ENCODE data around the gene KANSL2. TPM values are rescaled to one million over a fixed set of nuclear protein-coding genes. Genes with fewer than 3 reads are reported as not detected.
"Not testable (repeated sequence)": the region's sequence is repeated elsewhere in the genome, so short reads cannot be mapped to it uniquely, and the experiment has no call there.

The KANSL2 gene
- total RNA-seq, 4 donors from 2014 or later = 69.0 to 107 (median 76.4) TPM

DNA sequence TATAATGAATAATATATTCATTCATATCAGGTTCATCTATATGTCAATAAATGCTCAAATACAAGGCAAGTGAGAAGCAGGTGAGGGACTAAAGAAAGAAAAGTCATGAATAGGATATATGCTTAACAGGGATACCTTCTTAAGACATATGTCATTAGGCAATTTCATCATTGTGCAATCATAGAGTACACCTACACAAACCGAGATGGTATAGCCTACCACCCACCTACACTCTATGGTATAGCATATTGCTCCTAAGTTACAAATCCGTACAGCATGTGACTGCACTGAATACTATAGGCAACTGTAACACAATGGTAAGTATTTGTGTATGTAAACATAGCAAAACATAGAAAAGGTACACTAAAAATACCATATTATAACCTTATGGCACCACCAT, 39.0 kb downstream of the KANSL2 start:
- Histone ChIP-seq H3K27me3 (no peaks in the 10 kb centered on the region), H3K27ac (no peak overlapping the region), H3K9me3 (no peaks in the 10 kb centered on the region), H3K4me1 (no peaks in the 10 kb centered on the region), H3K36me3 (peaks cover 0 to 12% of the 10 kb centered on the region in 2 donors), H3K4me3 (no peak overlapping the region)
- TF ChIP-seq CTCF (IDR thresholded peaks at IDR 0.05 in 4 of 5, conservative IDR thresholded peaks at IDR 0.05 in 1 of 5) (no peak), POLR2A (IDR thresholded peaks at IDR 0.05) (no peak)
- ATAC-seq (no peak), DNase-seq (no peak)
- in situ Hi-C loops (cut with MboI; ENCODE audit: low sequenced_read_pairs in 4 of 4) (loop anchor here in 1 of 4 donors (25.0 kb wide), 1 partner anchor 581 kb away; no protein-coding TSS in a partner anchor), intact Hi-C loops (cut with DNase I; ENCODE audit: low total_unique reads) (no loop called here)

DNA sequence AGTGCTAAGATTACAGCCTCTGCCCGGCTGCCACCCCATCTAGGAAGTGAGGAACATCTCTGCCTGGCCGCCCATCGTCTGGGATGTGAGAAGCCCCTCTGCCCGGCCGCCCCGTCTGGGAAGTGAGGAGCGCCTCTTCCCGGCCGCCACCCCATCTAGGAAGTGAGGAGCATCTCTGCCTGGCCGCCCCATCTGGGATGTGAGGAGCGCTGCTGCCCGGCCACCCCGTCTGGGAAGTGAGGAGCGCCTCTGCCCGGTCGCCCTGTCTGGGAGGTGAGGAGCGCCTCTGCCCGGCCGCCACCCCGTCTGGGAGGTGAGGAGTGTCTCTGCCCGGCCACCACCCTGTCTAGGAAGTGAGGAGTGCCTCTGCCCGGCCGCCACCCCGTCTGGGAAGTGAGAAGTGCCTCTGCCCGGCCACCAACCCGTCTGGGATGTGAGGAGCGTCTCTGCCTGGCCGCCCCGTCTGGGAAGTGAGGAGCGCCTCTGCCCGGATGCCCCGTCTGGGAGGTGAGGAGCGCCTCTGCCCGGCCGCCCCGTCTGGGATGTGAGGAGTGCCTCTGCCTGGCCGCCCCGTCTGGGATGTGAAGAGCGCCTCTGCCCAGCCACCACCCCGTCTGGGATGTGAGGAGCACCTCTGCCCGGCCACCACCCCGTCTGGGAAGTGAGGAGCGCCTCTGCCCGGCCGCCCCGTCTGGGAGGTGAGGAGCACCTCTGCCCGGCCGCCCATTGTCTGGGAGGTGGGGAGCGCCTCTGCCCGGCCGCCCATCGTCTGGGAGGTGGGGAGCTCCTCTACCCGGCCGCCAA, 40.1 kb downstream of the KANSL2 start:
- in situ Hi-C loops (cut with MboI; ENCODE audit: low sequenced_read_pairs in 4 of 4) = loop anchor here in 1 of 4 donors (25.0 kb wide), 1 partner anchor 580 kb away; no protein-coding TSS in a partner anchor

DNA sequence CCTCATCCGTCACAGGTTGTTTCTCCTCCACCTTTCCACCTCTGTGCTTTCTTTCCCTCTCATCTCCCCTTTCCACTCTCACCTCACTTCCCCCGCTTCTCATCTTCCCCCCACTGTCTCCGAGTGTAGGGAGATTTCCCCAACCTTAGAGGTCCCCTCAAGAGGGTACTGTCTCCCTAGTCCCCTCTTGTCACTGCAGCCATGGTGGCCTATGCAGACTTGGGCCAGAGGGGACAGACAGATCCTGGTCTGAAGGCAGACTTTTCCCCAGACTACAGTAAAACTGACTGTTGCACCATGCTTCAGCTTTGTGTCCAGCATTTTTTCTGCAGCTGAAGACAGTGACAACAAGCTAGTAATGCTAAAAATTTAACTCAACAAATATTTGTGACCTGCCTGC, 41.2 kb downstream of the KANSL2 start:
- intact Hi-C loops (cut with DNase I; ENCODE audit: low total_unique reads) (no loop called here), in situ Hi-C loops (cut with MboI; ENCODE audit: low sequenced_read_pairs in 4 of 4) (loop anchor here in 1 of 4 donors (25.0 kb wide), 1 partner anchor 579 kb away; no protein-coding TSS in a partner anchor)
- H3K9me3 ChIP-seq = no peaks in the 10 kb centered on the region
- H3K4me1 ChIP-seq = no peaks in the 10 kb centered on the region
- peaks cover 0 to 12% of the 10 kb centered on the region in 2 donors for H3K36me3 ChIP-seq
- TF ChIP-seq POLR2A (IDR thresholded peaks at IDR 0.05) (no peak), CTCF (IDR thresholded peaks at IDR 0.05 in 4 of 5, conservative IDR thresholded peaks at IDR 0.05 in 1 of 5) (no peak)
- H3K27ac ChIP-seq = no peak overlapping the region
- no peak overlapping the region for H3K4me3 ChIP-seq
- no peaks in the 10 kb centered on the region for H3K27me3 ChIP-seq
- DNase-seq (no peak), ATAC-seq (peak in 1 of 2 donors; percentile 4)

More for the DNA sequence above, 40.1 kb downstream of the KANSL2 start:
- H3K36me3 ChIP-seq = peaks cover 0 to 12% of the 10 kb centered on the region in 2 donors
- H3K27me3 ChIP-seq; H3K27ac ChIP-seq; H3K4me3 ChIP-seq; H3K4me1 ChIP-seq; DNase-seq; intact Hi-C loops (cut with DNase I; ENCODE audit: low total_unique reads); H3K9me3 ChIP-seq; ATAC-seq: not testable (repeated sequence)

DNA sequence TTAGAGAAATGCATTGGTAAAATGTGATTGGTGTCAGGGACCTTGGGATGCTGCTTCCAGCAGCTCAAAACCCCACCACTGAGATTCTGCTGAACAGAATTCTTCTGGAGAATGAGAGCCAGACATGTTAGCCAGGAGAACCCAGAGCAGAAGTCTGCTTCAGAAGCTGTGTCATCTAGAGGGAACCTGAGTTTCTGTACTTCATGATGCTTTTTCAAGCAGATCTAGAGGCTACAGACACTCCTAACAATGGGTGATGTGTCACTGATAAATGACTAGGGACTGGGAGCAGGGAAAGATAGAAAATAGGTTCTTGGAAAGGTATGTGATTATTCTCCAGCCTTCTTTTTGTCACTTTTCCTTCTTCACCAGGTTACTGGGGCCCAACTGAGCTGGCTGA, 41.6 kb downstream of the KANSL2 start:
- Histone ChIP-seq H3K27me3 (no peaks in the 10 kb centered on the region), H3K27ac (no peak overlapping the region), H3K4me1 (no peaks in the 10 kb centered on the region), H3K4me3 (no peak overlapping the region), H3K9me3 (no peaks in the 10 kb centered on the region), H3K36me3 (peaks cover 0 to 12% of the 10 kb centered on the region in 2 donors)
- peak in 1 of 2 donors; percentile 8 for ATAC-seq
- in situ Hi-C loops (cut with MboI; ENCODE audit: low sequenced_read_pairs in 4 of 4) (loop anchor here in 1 of 4 donors (25.0 kb wide), 1 partner anchor 578 kb away; no protein-coding TSS in a partner anchor), intact Hi-C loops (cut with DNase I; ENCODE audit: low total_unique reads) (no loop called here)
- DNase-seq = no peak
- no peak for TF ChIP-seq CTCF (IDR thresholded peaks at IDR 0.05 in 4 of 5, conservative IDR thresholded peaks at IDR 0.05 in 1 of 5)
- no peak for TF ChIP-seq POLR2A (IDR thresholded peaks at IDR 0.05)

DNA sequence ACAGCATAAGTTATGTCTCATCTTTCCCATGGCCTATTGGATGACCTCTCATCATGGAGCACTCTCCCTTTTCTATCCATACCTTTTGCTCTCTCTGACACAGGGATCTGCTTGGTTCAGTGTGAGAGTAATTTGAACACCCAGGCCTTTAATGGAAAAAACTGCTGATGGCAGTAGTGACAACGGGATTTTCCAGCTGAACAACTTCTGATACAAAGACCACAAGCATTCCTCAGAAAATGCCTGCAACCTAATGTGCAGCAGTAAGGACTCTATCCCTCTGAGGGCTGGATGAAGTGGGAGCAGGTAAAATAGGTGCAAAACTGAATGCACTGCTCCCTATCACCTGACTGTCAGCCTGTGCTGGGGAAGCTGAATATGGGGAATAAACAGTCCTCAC, 51.0 kb downstream of the KANSL2 start:
- no peak for TF ChIP-seq POLR2A (IDR thresholded peaks at IDR 0.05)
- TF ChIP-seq CTCF (IDR thresholded peaks at IDR 0.05 in 4 of 5, conservative IDR thresholded peaks at IDR 0.05 in 1 of 5) = no peak
- H3K4me1 ChIP-seq = no peaks in the 10 kb centered on the region
- no peak overlapping the region for H3K27ac ChIP-seq
- H3K36me3 ChIP-seq = no peaks in the 10 kb centered on the region
- no peaks in the 10 kb centered on the region for H3K9me3 ChIP-seq
- intact Hi-C loops (cut with DNase I; ENCODE audit: low total_unique reads) (no loop called here), in situ Hi-C loops (cut with MboI; ENCODE audit: low sequenced_read_pairs in 4 of 4) (loop anchor here in 1 of 4 donors (25.0 kb wide), 1 partner anchor 569 kb away; no protein-coding TSS in a partner anchor)
- DNase-seq (no peak), ATAC-seq (no peak)
- no peaks in the 10 kb centered on the region for H3K27me3 ChIP-seq
- no peak overlapping the region for H3K4me3 ChIP-seq
